HL-60 (cell line): ENCODE measurements around the gene PRKCG.

Experiments used
- CTCF ChIP-seq: IDR thresholded peaks from one replicate; pipeline ENCODE4 v1.5.1; 2011; ENCODE audit warnings: low read length, control low read depth, inconsistent platforms; ENCODE audit not compliant: insufficient read depth
- POLR2AphosphoS5 ChIP-seq: IDR thresholded peaks from 2 replicates; pipeline ENCODE4 v1.6.1; 2012; ENCODE audit warnings: low read depth
- REST ChIP-seq: IDR thresholded peaks from 2 replicates; pipeline ENCODE4 v1.6.1; 2012; ENCODE audit warnings: low read depth; ENCODE audit not compliant: insufficient replicate concordance
- SPI1 ChIP-seq: IDR thresholded peaks from 2 replicates; pipeline ENCODE4 v1.6.1; 2012; ENCODE audit warnings: low read depth, mild to moderate bottlenecking, borderline replicate concordance

- TF ChIP-seq CTCF = no peak
- TF ChIP-seq SPI1 = no peak
- no peak for TF ChIP-seq POLR2AphosphoS5
- no peak for TF ChIP-seq REST
Observed at GRCh38 chr19:53897459-53897858, 15.5 kb downstream of the PRKCG start.
